ENCODE measurements around the gene TMEM9B.
"Not testable (repeated sequence)": the region's sequence is repeated elsewhere in the genome, so short reads cannot be mapped to it uniquely, and the experiment has no call there.

The TMEM9B gene

GRCh38 chr11:8964324-8965320, at the start of gene TMEM9B:
TMEM9B (minus strand) TSS chr11:8964442; CDS start chr11:8964313, 129 bp downstream.
- DNase-seq = peak; percentile 88

GRCh38 chr11:9013373-9013772, 49.1 kb upstream of the TMEM9B start:
- DNase-seq = no peak

- DNase-seq = not testable (repeated sequence)
Observed at GRCh38 chr11:9009538-9009937, 45.3 kb upstream of the TMEM9B start.

- no peak for DNase-seq
Observed at GRCh38 chr11:9008661-9009060, 44.4 kb upstream of the TMEM9B start.

GRCh38 chr11:9008011-9008550, 43.8 kb upstream of the TMEM9B start:
- no peak for DNase-seq

- DNase-seq = no peak
Observed at GRCh38 chr11:9005087-9005486, 40.8 kb upstream of the TMEM9B start.

GRCh38 chr11:9004183-9004926, 40.1 kb upstream of the TMEM9B start:
- peak; percentile 18 for DNase-seq

GRCh38 chr11:9003573-9004182, 39.4 kb upstream of the TMEM9B start, which contains the start of gene NRIP3:
NRIP3 (minus strand) TSS chr11:9004001; CDS start chr11:9003935, 66 bp downstream.
- peak; percentile 75 for DNase-seq

- DNase-seq = peak; percentile 40
Observed at GRCh38 chr11:9002920-9003572, 38.8 kb upstream of the TMEM9B start.

GRCh38 chr11:9001736-9002135, 37.5 kb upstream of the TMEM9B start:
- peak; percentile 70 for DNase-seq

- DNase-seq = no peak
Observed at GRCh38 chr11:8998017-8998416, 33.8 kb upstream of the TMEM9B start.

- no peak for DNase-seq
Observed at GRCh38 chr11:8997451-8997850, 33.2 kb upstream of the TMEM9B start.

- DNase-seq = no peak
Observed at GRCh38 chr11:8989453-8989852, 25.2 kb upstream of the TMEM9B start.

GRCh38 chr11:8988329-8989234, 24.3 kb upstream of the TMEM9B start:
- no peak for DNase-seq

- no peak for DNase-seq
Observed at GRCh38 chr11:8987446-8987845, 23.2 kb upstream of the TMEM9B start.

GRCh38 chr11:8986772-8987171, 22.5 kb upstream of the TMEM9B start:
- DNase-seq = not testable (repeated sequence)

GRCh38 chr11:8985462-8985861, 21.2 kb upstream of the TMEM9B start:
- no peak for DNase-seq

GRCh38 chr11:8983552-8983951, 19.3 kb upstream of the TMEM9B start:
- DNase-seq = peak; percentile 26

GRCh38 chr11:8980485-8980884, 16.2 kb upstream of the TMEM9B start:
- DNase-seq = no peak

- DNase-seq = not testable (repeated sequence)
Observed at GRCh38 chr11:8979365-8979764, 15.1 kb upstream of the TMEM9B start.

GRCh38 chr11:8973121-8973520, 8.9 kb upstream of the TMEM9B start:
- no peak for DNase-seq
